Neural cell (in vitro differentiated cells): Measurements from ENCODE around the gene CDK7. TPM values are rescaled to one million over a fixed set of nuclear protein-coding genes. Genes with fewer than 3 reads are reported as not detected.
"Not testable (repeated sequence)": the region's sequence is repeated elsewhere in the genome, so short reads cannot be mapped to it uniquely, and the experiment has no call there.

Experiments used
- H2AFZ ChIP-seq: fragments of 200-600, 300-800 bp; sonication (generic), shearing (Covaris generic); 2 replicates; pipeline ENCODE4 v1.6.0; 2014; ENCODE audit warnings: low read depth, mild to moderate bottlenecking, antibody characterized with exemption, low read length, moderate library complexity
- H3F3A ChIP-seq: fragments of 200-600 bp; shearing (Covaris generic); 2 replicates; pipeline ENCODE4 v1.6.1; 2016; ENCODE audit warnings: mild to moderate bottlenecking, moderate library complexity, mixed read lengths, antibody characterized with exemption, low read length; ENCODE audit not compliant: insufficient read depth, poor library complexity, severe bottlenecking
- H3K27ac ChIP-seq: fragments of 200-600, 300-800 bp; sonication (generic), shearing (Covaris generic); 2 replicates; pipeline ENCODE4 v1.5.1; 2014; ENCODE audit warnings: mild to moderate bottlenecking, low read length, moderate library complexity
- H3K27me3 ChIP-seq: fragments of 300-800, 200-600 bp; sonication (generic), shearing (Covaris generic); 2 replicates; pipeline ENCODE4 v1.6.0; 2014; ENCODE audit warnings: mild to moderate bottlenecking, low read depth, low read length, moderate library complexity; ENCODE audit not compliant: insufficient read depth
- H3K36me3 ChIP-seq: fragments of 300-800, 200-600 bp; sonication (generic), shearing (Covaris generic); 2 replicates; pipeline ENCODE4 v1.5.1; 2014; ENCODE audit warnings: mild to moderate bottlenecking, antibody characterized with exemption, low read length, moderate library complexity; ENCODE audit not compliant: insufficient read depth
- H3K4me2 ChIP-seq: fragments of 300-800, 200-600 bp; sonication (generic), shearing (Covaris generic); 2 replicates; pipeline ENCODE4 v1.6.0; 2014; ENCODE audit warnings: mild to moderate bottlenecking, low read length
- H3K4me3 ChIP-seq: fragments of 300-800, 200-600 bp; sonication (generic), shearing (Covaris generic); 2 replicates; pipeline ENCODE4 v1.5.1; 2014; ENCODE audit warnings: mild to moderate bottlenecking, low read length, moderate library complexity
- H3K79me2 ChIP-seq: fragments of 200-600 bp; shearing (Covaris generic); replicated peaks from 2 replicates; pipeline ENCODE4 v1.6.0; 2014; ENCODE audit warnings: mild to moderate bottlenecking, low read length, moderate library complexity; ENCODE audit not compliant: insufficient read depth
- H3K9ac ChIP-seq: fragments of 300-800, 200-600 bp; sonication (generic), shearing (Covaris generic); 2 replicates; pipeline ENCODE4 v1.6.1; 2016; ENCODE audit warnings: mild to moderate bottlenecking, low read length, mixed read lengths
- H3K9me2 ChIP-seq: fragments of 200-600 bp; shearing (Covaris generic); 2 replicates; pipeline ENCODE4 v1.6.1; 2016; ENCODE audit warnings: mild to moderate bottlenecking, low read length, mixed read lengths; ENCODE audit not compliant: insufficient read depth
- H3K9me3 ChIP-seq: fragments of 200-600, 300-800 bp; sonication (generic), shearing (Covaris generic); 2 replicates; pipeline ENCODE4 v1.6.1; 2016; ENCODE audit warnings: mild to moderate bottlenecking, mixed run types, low read length, moderate library complexity, mixed read lengths
- H4K20me1 ChIP-seq: fragments of 200-600 bp; shearing (Covaris generic); 2 replicates; pipeline ENCODE4 v1.6.1; 2016; ENCODE audit warnings: mild to moderate bottlenecking, mixed run types; ENCODE audit not compliant: insufficient read depth
- CTCF ChIP-seq: fragments of 450-650 bp; IDR thresholded peaks from 2 replicates; pipeline ENCODE4 v1.5.1; 2014; ENCODE audit warnings: antibody characterized with exemption, mild to moderate bottlenecking, moderate library complexity; ENCODE audit not compliant: poor library complexity, severe bottlenecking
- EP300 ChIP-seq: fragments of 450-650 bp; conservative IDR thresholded peaks from 2 replicates; pipeline ENCODE4 v1.6.1; 2014; ENCODE audit warnings: antibody characterized with exemption, mild to moderate bottlenecking, moderate library complexity; ENCODE audit not compliant: poor library complexity, severe bottlenecking
- EZH2 ChIP-seq: fragments of 200-600, 300-800 bp; shearing (Covaris generic), sonication (generic); IDR thresholded peaks from 2 replicates; pipeline ENCODE4 v1.6.1; 2014; ENCODE audit warnings: antibody characterized with exemption, low read length, borderline replicate concordance, mild to moderate bottlenecking; ENCODE audit not compliant: insufficient read depth, poor library complexity, severe bottlenecking
- MXI1 ChIP-seq: fragments of 450-650 bp; conservative IDR thresholded peaks from 2 replicates; pipeline ENCODE4 v1.6.1; 2014; ENCODE audit warnings: antibody characterized with exemption, mild to moderate bottlenecking; ENCODE audit not compliant: poor library complexity, severe bottlenecking
- POLR2AphosphoS5 ChIP-seq: IDR thresholded peaks from 2 replicates; pipeline ENCODE4 v1.6.1; 2012
- RAD21 ChIP-seq: fragments of 450-650 bp; conservative IDR thresholded peaks from 2 replicates; pipeline ENCODE4 v1.6.1; 2014; ENCODE audit warnings: antibody characterized with exemption, mild to moderate bottlenecking, moderate library complexity
- REST ChIP-seq: IDR thresholded peaks from 2 replicates; pipeline ENCODE4 v1.6.1; 2012; ENCODE audit warnings: borderline replicate concordance
- SMC3 ChIP-seq: fragments of 450-650 bp; conservative IDR thresholded peaks from 2 replicates; pipeline ENCODE4 v1.6.1; 2014; ENCODE audit warnings: antibody characterized with exemption, mild to moderate bottlenecking, moderate library complexity; ENCODE audit not compliant: poor library complexity
- TAF1 ChIP-seq: IDR thresholded peaks from 2 replicates; pipeline ENCODE4 v1.6.1; 2012; ENCODE audit warnings: low read depth
- polyA plus RNA-seq: library from polyadenylated mRNA; depleted of rRNA; stranded (reverse); fragments of >200 nt; gene quantifications from 2 replicates; pipeline ENCODE4 v1.2.3, GENCODE V29; 2014

Gene CDK7
- polyA plus RNA-seq, 1 donor from 2014 or later = 44.2 TPM

- H3F3A ChIP-seq = no peaks in the 10 kb centered on the region
- no peaks in the 10 kb centered on the region for H3K27me3 ChIP-seq
- H3K36me3 ChIP-seq = no peaks in the 10 kb centered on the region
- H3K4me2 ChIP-seq = no peak overlapping the region
- H3K4me3 ChIP-seq = no peak overlapping the region
- TF ChIP-seq RAD21 = no peak
- TF ChIP-seq CTCF = no peak
- no peak for TF ChIP-seq POLR2AphosphoS5
- no peak for TF ChIP-seq MXI1
- no peak for TF ChIP-seq TAF1
- no peak for TF ChIP-seq REST
- no peak for TF ChIP-seq EZH2
- no peak for TF ChIP-seq SMC3
- TF ChIP-seq EP300 = no peak
- H3K27ac ChIP-seq = no peak overlapping the region
- no peaks in the 10 kb centered on the region for H3K9me2 ChIP-seq
- H3K9ac ChIP-seq = no peak overlapping the region
- H4K20me1 ChIP-seq = no peaks in the 10 kb centered on the region
- peaks cover 9% of the 10 kb centered on the region for H3K79me2 ChIP-seq
- no peaks in the 10 kb centered on the region for H3K9me3 ChIP-seq
- no peak overlapping the region for H2AFZ ChIP-seq
These were observed 17.8 kb downstream of the CDK7 start for GRCh38 chr5:69252437-69252836.

- H3K4me3 ChIP-seq, H4K20me1 ChIP-seq, H3F3A ChIP-seq, H3K27ac ChIP-seq, H2AFZ ChIP-seq, H3K79me2 ChIP-seq, H3K9me3 ChIP-seq, H3K27me3 ChIP-seq, H3K9me2 ChIP-seq, H3K9ac ChIP-seq, H3K4me2 ChIP-seq, H3K36me3 ChIP-seq: not testable (repeated sequence)
These were observed 21.3 kb downstream of the CDK7 start for GRCh38 chr5:69255940-69256339.

GRCh38 chr5:69257577-69257976 lies 22.9 kb downstream of the CDK7 start:
- H3K27ac ChIP-seq = no peak overlapping the region
- no peak overlapping the region for H2AFZ ChIP-seq
- no peaks in the 10 kb centered on the region for H3F3A ChIP-seq
- no peak overlapping the region for H3K4me3 ChIP-seq
- H3K27me3 ChIP-seq = no peaks in the 10 kb centered on the region
- H3K9me3 ChIP-seq = no peaks in the 10 kb centered on the region
- H3K36me3 ChIP-seq = no peaks in the 10 kb centered on the region
- TF ChIP-seq RAD21 (no peak), POLR2AphosphoS5 (no peak), EP300 (no peak), SMC3 (no peak)
- H4K20me1 ChIP-seq = no peaks in the 10 kb centered on the region
- H3K9ac ChIP-seq = no peak overlapping the region
- H3K79me2 ChIP-seq = no peaks in the 10 kb centered on the region
- no peaks in the 10 kb centered on the region for H3K9me2 ChIP-seq
- H3K4me2 ChIP-seq = no peak overlapping the region
